ENCODE data around the gene CHRNA3. TPM values are rescaled to one million over a fixed set of nuclear protein-coding genes. Genes with fewer than 3 reads are reported as not detected.
A peak's percentile ranks its signal among the peaks of the same experiment; 100 is the strongest.

Gene CHRNA3
- total RNA-seq, result not detected

DNA sequence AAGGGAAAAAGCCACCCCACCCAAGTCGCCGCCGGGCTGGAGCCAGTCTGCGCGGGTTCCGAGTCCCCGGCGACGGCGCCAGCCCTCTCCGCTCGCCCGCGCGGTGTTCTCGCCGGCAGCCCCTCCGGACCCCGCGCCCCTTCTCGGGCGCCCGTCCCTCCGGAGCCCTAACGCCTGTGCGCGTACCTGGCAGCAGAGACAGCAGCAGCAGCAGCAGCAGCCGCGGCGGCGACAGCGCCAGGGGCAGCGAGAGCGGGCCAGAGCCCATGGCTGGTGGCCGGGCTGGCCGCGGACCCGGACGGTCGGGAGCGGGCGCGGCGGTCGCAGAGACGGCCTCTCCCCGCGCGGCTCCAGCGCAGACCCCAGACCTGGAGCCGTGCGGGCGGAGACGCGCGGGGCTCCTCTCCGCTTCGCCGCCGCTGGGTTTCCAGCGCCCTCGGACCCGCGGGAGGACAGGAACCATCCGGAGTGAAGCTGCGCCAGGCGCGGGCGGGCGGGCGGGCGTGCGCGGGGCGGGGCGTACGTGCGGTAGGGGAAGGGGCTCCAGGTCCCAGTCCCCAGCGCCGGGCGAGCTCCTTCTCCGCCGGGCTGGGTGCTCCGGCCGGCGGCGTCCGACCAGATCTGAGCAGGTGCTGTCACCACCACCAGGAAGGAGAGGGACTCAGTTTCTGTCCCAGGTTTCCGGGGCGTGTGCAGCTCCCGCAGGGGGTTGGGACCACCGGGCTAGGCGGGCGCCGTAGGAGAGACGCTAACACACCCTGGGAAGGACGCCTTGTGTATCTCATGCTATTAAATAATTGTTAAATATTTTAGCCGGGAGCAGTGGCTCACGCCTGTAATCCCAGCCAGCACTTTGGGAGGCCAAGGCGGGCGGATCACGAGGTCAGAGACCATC lies at the start of gene CHRNA3:
TSS of gene CHRNA3 (minus strand) at position 470 of the 895 bp plus-strand sequence. CDS start at position 268, 202 bp downstream.
- peaks cover 0 to 3% of the 10 kb centered on the region in 2 donors for H3K4me1 Mint-ChIP-seq (ENCODE audit: low read depth in 2 of 2)
- H3K4me3 Mint-ChIP-seq, result no peak within 1 kb of the TSS
- ATAC-seq, result no peak

GRCh38 chr15:78668987-78669386 lies 48.2 kb upstream of the CHRNA3 start:
- Mint-ChIP-seq H3K4me1 (ENCODE audit: low read depth in 2 of 2) (no peaks in the 10 kb centered on the region), H3K9me3 (no peaks in the 10 kb centered on the region), H3K4me3 (no peak overlapping the region), H3K36me3 (no peaks in the 10 kb centered on the region), H3K27ac (no peak overlapping the region), H3K27me3 (peaks cover 10 to 24% of the 10 kb centered on the region in 2 donors)
- no peak for DNase-seq (ENCODE audit: low spot score)
- ATAC-seq, result no peak

More for the DNA sequence above, at the start of gene CHRNA3:
- H3K27ac Mint-ChIP-seq, result no peak within 1 kb of the TSS
- H3K9me3 Mint-ChIP-seq, result no peaks in the 10 kb centered on the region
- H3K27me3 Mint-ChIP-seq, result peaks cover 33 to 42% of the 10 kb centered on the region in 2 donors
- DNase-seq (ENCODE audit: low spot score), result no peak
- H3K36me3 Mint-ChIP-seq, result no peaks in the 10 kb centered on the region

GRCh38 chr15:78667578-78668236 lies 46.9 kb upstream of the CHRNA3 start:
- no peaks in the 10 kb centered on the region for H3K4me1 Mint-ChIP-seq (ENCODE audit: low read depth in 2 of 2)

DNA sequence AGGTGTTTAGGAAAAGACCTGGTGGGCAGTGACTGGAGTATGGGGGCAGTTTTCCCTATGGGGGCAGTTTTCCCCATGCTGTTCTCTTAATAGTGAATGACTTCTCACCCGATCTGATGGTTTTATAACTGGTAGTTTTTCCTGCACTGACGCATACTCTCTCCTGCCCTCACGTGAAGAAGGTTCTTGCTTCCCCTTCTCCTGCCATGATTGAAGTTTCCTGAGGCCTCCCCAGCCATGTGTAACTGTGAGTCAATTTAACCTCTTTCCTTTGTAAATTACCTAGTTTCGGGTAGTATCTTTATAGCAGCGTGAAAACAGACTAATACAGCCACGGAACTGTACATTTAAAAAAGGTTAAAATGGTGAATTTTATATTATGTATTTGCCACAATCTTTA lies 45.2 kb upstream of the CHRNA3 start:
- no peaks in the 10 kb centered on the region for H3K9me3 Mint-ChIP-seq
- no peak for DNase-seq (ENCODE audit: low spot score)
- no peaks in the 10 kb centered on the region for H3K36me3 Mint-ChIP-seq
- no peaks in the 10 kb centered on the region for H3K4me1 Mint-ChIP-seq (ENCODE audit: low read depth in 2 of 2)
- H3K27ac Mint-ChIP-seq, result no peak overlapping the region
- peaks cover 10 to 24% of the 10 kb centered on the region in 2 donors for H3K27me3 Mint-ChIP-seq
- no peak overlapping the region for H3K4me3 Mint-ChIP-seq
- ATAC-seq, result no peak

More at GRCh38 chr15:78667578-78668236, 46.9 kb upstream of the CHRNA3 start:
- DNase-seq (ENCODE audit: low spot score) (no peak), ATAC-seq (peak in 1 of 2 donors; percentile 15)
- no peaks in the 10 kb centered on the region for H3K9me3 Mint-ChIP-seq
- no peak overlapping the region for H3K27ac Mint-ChIP-seq
- H3K27me3 Mint-ChIP-seq, result peaks cover 10 to 24% of the 10 kb centered on the region in 2 donors
- H3K4me3 Mint-ChIP-seq, result no peak overlapping the region
- no peaks in the 10 kb centered on the region for H3K36me3 Mint-ChIP-seq

- no peaks in the 10 kb centered on the region for H3K4me1 Mint-ChIP-seq (ENCODE audit: low read depth in 2 of 2)
- no peak overlapping the region for H3K27ac Mint-ChIP-seq
- ATAC-seq (no peak), DNase-seq (ENCODE audit: low spot score) (no peak)
- no peaks in the 10 kb centered on the region for H3K9me3 Mint-ChIP-seq
- H3K4me3 Mint-ChIP-seq, result no peak overlapping the region
- peaks cover 10 to 33% of the 10 kb centered on the region in 2 donors for H3K27me3 Mint-ChIP-seq
- H3K36me3 Mint-ChIP-seq, result no peaks in the 10 kb centered on the region
Observed at GRCh38 chr15:78663703-78664102, 42.9 kb upstream of the CHRNA3 start.

- no peaks in the 10 kb centered on the region for H3K9me3 Mint-ChIP-seq
Observed at GRCh38 chr15:78662028-78662427, 41.2 kb upstream of the CHRNA3 start.

GRCh38 chr15:78661001-78661400 lies 40.2 kb upstream of the CHRNA3 start:
- ATAC-seq (no peak), DNase-seq (ENCODE audit: low spot score) (no peak)

More at GRCh38 chr15:78662028-78662427, 41.2 kb upstream of the CHRNA3 start:
- Mint-ChIP-seq H3K4me3 (no peak overlapping the region), H3K4me1 (ENCODE audit: low read depth in 2 of 2) (no peaks in the 10 kb centered on the region), H3K27me3 (peaks cover 0 to 25% of the 10 kb centered on the region in 2 donors), H3K27ac (no peak overlapping the region), H3K36me3 (no peaks in the 10 kb centered on the region)
- ATAC-seq (no peak), DNase-seq (ENCODE audit: low spot score) (no peak)

GRCh38 chr15:78660584-78660983 lies 39.8 kb upstream of the CHRNA3 start:
- no peak for ATAC-seq
- Mint-ChIP-seq H3K36me3 (no peaks in the 10 kb centered on the region), H3K4me3 (no peak overlapping the region), H3K9me3 (no peaks in the 10 kb centered on the region), H3K27ac (no peak overlapping the region), H3K27me3 (peaks cover 0 to 16% of the 10 kb centered on the region in 2 donors), H3K4me1 (ENCODE audit: low read depth in 2 of 2) (no peaks in the 10 kb centered on the region)
- no peak for DNase-seq (ENCODE audit: low spot score)

More at GRCh38 chr15:78661001-78661400, 40.2 kb upstream of the CHRNA3 start:
- H3K9me3 Mint-ChIP-seq, result no peaks in the 10 kb centered on the region
- peaks cover 0 to 17% of the 10 kb centered on the region in 2 donors for H3K27me3 Mint-ChIP-seq
- H3K27ac Mint-ChIP-seq, result no peak overlapping the region
- H3K4me1 Mint-ChIP-seq (ENCODE audit: low read depth in 2 of 2), result no peaks in the 10 kb centered on the region
- H3K4me3 Mint-ChIP-seq, result no peak overlapping the region
- H3K36me3 Mint-ChIP-seq, result no peaks in the 10 kb centered on the region

DNA sequence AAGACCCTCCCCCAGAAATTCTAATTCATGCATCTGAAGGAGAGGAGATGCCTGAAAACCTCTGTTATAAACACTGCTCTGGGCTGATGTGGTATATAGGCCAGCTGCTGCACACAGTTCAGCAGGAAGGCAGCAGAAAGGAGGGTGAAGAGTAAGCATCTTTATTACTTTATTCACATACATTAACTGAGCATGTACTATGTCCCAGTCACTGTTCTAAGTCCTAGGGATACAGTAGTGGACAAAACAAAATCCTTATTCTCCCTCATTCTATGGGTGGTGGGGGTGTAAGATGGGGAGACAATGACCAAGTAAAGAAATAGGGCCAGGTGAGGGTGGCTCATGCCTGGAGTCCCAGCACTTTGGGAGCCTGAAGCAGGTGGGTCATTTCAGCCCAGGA lies 38.0 kb upstream of the CHRNA3 start:
- H3K9me3 Mint-ChIP-seq, result no peaks in the 10 kb centered on the region
- peaks cover 5 to 11% of the 10 kb centered on the region in 2 donors for H3K27me3 Mint-ChIP-seq
- no peaks in the 10 kb centered on the region for H3K36me3 Mint-ChIP-seq
- H3K4me1 Mint-ChIP-seq (ENCODE audit: low read depth in 2 of 2), result no peaks in the 10 kb centered on the region
- ATAC-seq (no peak), DNase-seq (ENCODE audit: low spot score) (no peak)
- no peak overlapping the region for H3K4me3 Mint-ChIP-seq
- H3K27ac Mint-ChIP-seq, result no peak overlapping the region

GRCh38 chr15:78654272-78654671 lies 33.5 kb upstream of the CHRNA3 start:
- ATAC-seq, result no peak
- Mint-ChIP-seq H3K4me1 (ENCODE audit: low read depth in 2 of 2) (no peaks in the 10 kb centered on the region), H3K27me3 (peaks cover 11 to 13% of the 10 kb centered on the region in 2 donors), H3K36me3 (no peaks in the 10 kb centered on the region), H3K4me3 (no peak overlapping the region), H3K9me3 (no peaks in the 10 kb centered on the region), H3K27ac (no peak overlapping the region)
- DNase-seq (ENCODE audit: low spot score), result no peak

DNA sequence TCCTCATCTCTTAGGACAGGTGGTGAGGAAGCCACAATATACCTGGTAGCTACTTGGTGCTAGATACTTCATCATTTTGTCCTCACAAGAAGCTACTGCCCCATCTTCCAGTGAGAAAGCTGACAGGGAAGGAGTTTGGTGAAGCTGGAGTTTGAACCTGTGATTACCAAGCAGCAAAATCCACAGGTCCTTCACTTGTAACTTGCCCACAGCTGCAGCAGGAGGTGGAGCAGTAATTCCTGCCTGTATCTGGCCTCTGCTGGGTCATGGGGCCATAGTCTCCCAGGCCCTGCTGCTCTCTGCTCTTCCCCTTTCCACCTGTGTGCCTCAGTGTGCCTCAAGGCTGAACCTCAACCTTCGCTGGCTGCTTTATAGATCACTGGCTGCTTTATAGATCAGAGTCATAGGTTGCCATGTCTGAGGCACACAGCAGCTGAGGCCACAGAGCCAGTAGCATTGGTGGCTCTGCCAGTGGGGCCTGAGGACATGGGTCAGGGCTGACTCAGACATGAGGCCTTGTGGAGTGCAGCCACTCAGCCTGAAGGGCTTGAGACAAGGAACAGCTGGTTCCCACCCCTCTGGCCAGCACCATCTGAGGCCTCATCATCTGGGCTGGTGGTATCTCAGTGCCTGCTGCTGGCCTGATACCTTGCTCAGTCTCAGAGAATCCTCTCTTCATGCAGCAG lies 31.3 kb upstream of the CHRNA3 start:
- H3K4me1 Mint-ChIP-seq (ENCODE audit: low read depth in 2 of 2), result no peaks in the 10 kb centered on the region
- no peak overlapping the region for H3K4me3 Mint-ChIP-seq
- DNase-seq (ENCODE audit: low spot score) (no peak), ATAC-seq (no peak)
- H3K27me3 Mint-ChIP-seq, result peaks cover 9 to 11% of the 10 kb centered on the region in 2 donors
- no peak overlapping the region for H3K27ac Mint-ChIP-seq
- H3K9me3 Mint-ChIP-seq, result no peaks in the 10 kb centered on the region
- H3K36me3 Mint-ChIP-seq, result no peaks in the 10 kb centered on the region

DNA sequence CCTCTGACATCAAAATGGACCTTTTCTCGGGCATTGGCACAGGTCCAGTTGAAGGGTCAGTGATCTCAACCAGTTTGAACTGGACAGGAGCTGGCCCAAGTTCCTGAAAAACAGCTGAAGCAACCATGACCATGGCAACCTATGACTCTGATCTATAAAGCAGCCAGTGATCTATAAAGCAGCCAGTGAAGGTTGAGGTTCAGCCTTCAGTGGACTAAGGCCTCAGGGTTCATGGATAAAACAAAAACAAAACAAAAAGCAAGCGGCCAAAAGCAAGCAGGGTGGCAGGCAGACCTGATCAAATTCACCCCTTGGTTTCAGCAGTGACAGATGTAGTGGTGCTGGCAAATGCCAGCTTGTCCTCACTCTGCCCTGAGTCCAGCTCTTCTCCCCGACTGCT lies 30.2 kb upstream of the CHRNA3 start:
- ATAC-seq, result no peak
- Mint-ChIP-seq H3K4me1 (ENCODE audit: low read depth in 2 of 2) (no peaks in the 10 kb centered on the region), H3K9me3 (no peaks in the 10 kb centered on the region), H3K27ac (no peak overlapping the region), H3K4me3 (no peak overlapping the region), H3K36me3 (no peaks in the 10 kb centered on the region), H3K27me3 (peaks cover 9 to 11% of the 10 kb centered on the region in 2 donors)
- no peak for DNase-seq (ENCODE audit: low spot score)

GRCh38 chr15:78650022-78650421 lies 29.2 kb upstream of the CHRNA3 start:
- peak in 1 of 2 donors; percentile 33 for ATAC-seq
- DNase-seq (ENCODE audit: low spot score), result no peak
- H3K9me3 Mint-ChIP-seq, result no peaks in the 10 kb centered on the region
- peaks cover 9 to 10% of the 10 kb centered on the region in 2 donors for H3K27me3 Mint-ChIP-seq
- no peaks in the 10 kb centered on the region for H3K4me1 Mint-ChIP-seq (ENCODE audit: low read depth in 2 of 2)
- H3K27ac Mint-ChIP-seq, result no peak overlapping the region
- H3K4me3 Mint-ChIP-seq, result no peak overlapping the region
- no peaks in the 10 kb centered on the region for H3K36me3 Mint-ChIP-seq
